Gastroesophageal sphincter (tissue), 3 donors: ENCODE results near the gene TNFRSF18.

Experiments
- EP300 ChIP-seq: sonication (generic); formaldehyde crosslinking; IDR thresholded peaks from one replicate; pipeline ENCODE4 v1.6.1; 2017; ENCODE audit warnings: antibody characterized with exemption, mild to moderate bottlenecking
- POLR2A ChIP-seq, 2 donors: fragments of 450-650 bp; IDR thresholded peaks; one replicate each; pipeline ENCODE4 v1.6.1; 2017; ENCODE audit warnings: antibody characterized with exemption in 2 of 2, mild to moderate bottlenecking in 2 of 2, moderate library complexity in 1 of 2
- POLR2AphosphoS5 ChIP-seq: sonication (generic); formaldehyde crosslinking; IDR thresholded peaks from one replicate; pipeline ENCODE4 v1.6.1; 2017; ENCODE audit warnings: antibody characterized with exemption
- TF ChIP-seq, protein P1 (sequence below), 4 experiments: fragments of 200-600 bp in 2 of 4; fragments of 450-650 bp in 2 of 4; sonication (generic) in 1 of 4; IDR thresholded peaks; one replicate each; pipeline ENCODE4 v1.5.1; 2017 to 2019; ENCODE audit warnings: antibody characterized with exemption in 4 of 4, mild to moderate bottlenecking in 2 of 4, moderate library complexity in 2 of 4

GRCh38 chr1:1204998-1205768 lies 1.2 kb downstream of the TNFRSF18 start:
- TF ChIP-seq, protein P1, sequence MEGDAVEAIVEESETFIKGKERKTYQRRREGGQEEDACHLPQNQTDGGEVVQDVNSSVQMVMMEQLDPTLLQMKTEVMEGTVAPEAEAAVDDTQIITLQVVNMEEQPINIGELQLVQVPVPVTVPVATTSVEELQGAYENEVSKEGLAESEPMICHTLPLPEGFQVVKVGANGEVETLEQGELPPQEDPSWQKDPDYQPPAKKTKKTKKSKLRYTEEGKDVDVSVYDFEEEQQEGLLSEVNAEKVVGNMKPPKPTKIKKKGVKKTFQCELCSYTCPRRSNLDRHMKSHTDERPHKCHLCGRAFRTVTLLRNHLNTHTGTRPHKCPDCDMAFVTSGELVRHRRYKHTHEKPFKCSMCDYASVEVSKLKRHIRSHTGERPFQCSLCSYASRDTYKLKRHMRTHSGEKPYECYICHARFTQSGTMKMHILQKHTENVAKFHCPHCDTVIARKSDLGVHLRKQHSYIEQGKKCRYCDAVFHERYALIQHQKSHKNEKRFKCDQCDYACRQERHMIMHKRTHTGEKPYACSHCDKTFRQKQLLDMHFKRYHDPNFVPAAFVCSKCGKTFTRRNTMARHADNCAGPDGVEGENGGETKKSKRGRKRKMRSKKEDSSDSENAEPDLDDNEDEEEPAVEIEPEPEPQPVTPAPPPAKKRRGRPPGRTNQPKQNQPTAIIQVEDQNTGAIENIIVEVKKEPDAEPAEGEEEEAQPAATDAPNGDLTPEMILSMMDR (IDR thresholded peaks at IDR 0.05), result no peak
- TF ChIP-seq POLR2A (IDR thresholded peaks at IDR 0.05) (no peak), POLR2AphosphoS5 (no peak), EP300 (no peak)
